Trophoblast cell (in vitro differentiated cells and primary cell): ENCODE measurements around the gene TSPEAR.

Experiments
- DNase-seq, 2 donors: peaks; one replicate each; pipeline ENCODE4 v3.0.0-alpha.2; 2016
- H2AFZ ChIP-seq: 2 replicates; pipeline ENCODE4 v1.6.1; 2013; ENCODE audit warnings: low read length, moderate library complexity, mild to moderate bottlenecking; ENCODE audit not compliant: insufficient read depth, poor library complexity
- H2AK5ac ChIP-seq: 2 replicates; pipeline ENCODE4 v1.6.1; 2013; ENCODE audit warnings: mild to moderate bottlenecking, low read length
- H2BK120ac ChIP-seq: 2 replicates; pipeline ENCODE4 v1.6.1; 2013; ENCODE audit warnings: low read length, mild to moderate bottlenecking, moderate library complexity; ENCODE audit not compliant: insufficient read depth, poor library complexity
- H2BK12ac ChIP-seq: 2 replicates; pipeline ENCODE4 v1.6.1; 2013; ENCODE audit warnings: mild to moderate bottlenecking, low read length, moderate library complexity
- H2BK5ac ChIP-seq: 2 replicates; pipeline ENCODE4 v1.6.1; 2013; ENCODE audit warnings: low read length, low read depth, moderate library complexity, mild to moderate bottlenecking; ENCODE audit not compliant: poor library complexity
- H3K14ac ChIP-seq: 2 replicates; pipeline ENCODE4 v1.6.1; 2013; ENCODE audit warnings: mild to moderate bottlenecking, low read length
- H3K18ac ChIP-seq: 2 replicates; pipeline ENCODE4 v1.6.1; 2013; ENCODE audit warnings: mild to moderate bottlenecking, low read length
- H3K23ac ChIP-seq: 2 replicates; pipeline ENCODE4 v1.6.1; 2013; ENCODE audit warnings: low read length
- H3K27ac ChIP-seq: 2 replicates; pipeline ENCODE4 v1.5.1; 2013; ENCODE audit warnings: low read depth, mild to moderate bottlenecking, inconsistent platforms, low read length, moderate library complexity
- H3K27me3 ChIP-seq: 2 replicates; pipeline ENCODE4 v1.6.1; 2013; ENCODE audit warnings: inconsistent platforms, mild to moderate bottlenecking, low read length, moderate library complexity; ENCODE audit not compliant: insufficient read depth
- H3K36me3 ChIP-seq, 2 experiments: 1 replicate in 1 of 2; 2 replicates in 1 of 2; pipeline ENCODE4 v1.6.1; 2013; ENCODE audit warnings: low read length in 2 of 2, mild to moderate bottlenecking in 2 of 2, moderate library complexity in 1 of 2; ENCODE audit not compliant: insufficient read depth in 2 of 2, control insufficient read depth in 1 of 2
- H3K4ac ChIP-seq: 2 replicates; pipeline ENCODE4 v1.6.1; 2013; ENCODE audit warnings: low read depth, mild to moderate bottlenecking, low read length, moderate library complexity
- H3K4me1 ChIP-seq, 2 experiments: 1 replicate in 1 of 2; 2 replicates in 1 of 2; pipeline ENCODE4 v1.6.1; 2013; ENCODE audit warnings: low read length in 2 of 2, mild to moderate bottlenecking in 2 of 2, moderate library complexity in 1 of 2; ENCODE audit not compliant: insufficient read depth in 2 of 2, control insufficient read depth in 1 of 2
- H3K4me2 ChIP-seq: 2 replicates; pipeline ENCODE4 v1.6.1; 2013; ENCODE audit warnings: inconsistent platforms, mild to moderate bottlenecking, low read length, moderate library complexity
- H3K4me3 ChIP-seq: 2 replicates; pipeline ENCODE4 v1.5.1; 2013; ENCODE audit warnings: mild to moderate bottlenecking, low read depth, low read length, inconsistent platforms
- H3K79me1 ChIP-seq: one replicate; pipeline ENCODE4 v1.6.1; 2013; ENCODE audit warnings: low read length
- H3K79me2 ChIP-seq: 2 replicates; pipeline ENCODE4 v1.6.1; 2013; ENCODE audit warnings: low read length, mild to moderate bottlenecking; ENCODE audit not compliant: control insufficient read depth, insufficient read depth, poor library complexity
- H3K9ac ChIP-seq: 2 replicates; pipeline ENCODE4 v1.6.1; 2013; ENCODE audit warnings: mild to moderate bottlenecking, low read length
- H3K9me3 ChIP-seq: 2 replicates; pipeline ENCODE4 v1.6.1; 2013; ENCODE audit warnings: low read depth, mild to moderate bottlenecking, control low read depth, inconsistent platforms, low read length; ENCODE audit not compliant: insufficient read depth
- H4K12ac ChIP-seq: 2 replicates; pipeline ENCODE4 v1.6.1; 2013; ENCODE audit warnings: low read depth, mild to moderate bottlenecking, low read length, moderate library complexity
- H4K8ac ChIP-seq: 2 replicates; pipeline ENCODE4 v1.6.1; 2013; ENCODE audit warnings: low read depth, mild to moderate bottlenecking, low read length, moderate library complexity
- H4K91ac ChIP-seq: one replicate; pipeline ENCODE4 v1.6.1; 2013; ENCODE audit warnings: low read depth, mild to moderate bottlenecking, low read length, moderate library complexity
- WGBS: extraction: QIAGEN DNeasy Blood & Tissue Kit; methylation state at CpG from one replicate; pipeline ENCODE4 v1.1.7; 2013; ENCODE audit warnings: missing lambda C conversion rate; ENCODE audit not compliant: insufficient read length, insufficient coverage; ENCODE audit errors: extremely low coverage; 5-methylcytosine and 5-hydroxymethylcytosine counted together

Gene TSPEAR

DNA sequence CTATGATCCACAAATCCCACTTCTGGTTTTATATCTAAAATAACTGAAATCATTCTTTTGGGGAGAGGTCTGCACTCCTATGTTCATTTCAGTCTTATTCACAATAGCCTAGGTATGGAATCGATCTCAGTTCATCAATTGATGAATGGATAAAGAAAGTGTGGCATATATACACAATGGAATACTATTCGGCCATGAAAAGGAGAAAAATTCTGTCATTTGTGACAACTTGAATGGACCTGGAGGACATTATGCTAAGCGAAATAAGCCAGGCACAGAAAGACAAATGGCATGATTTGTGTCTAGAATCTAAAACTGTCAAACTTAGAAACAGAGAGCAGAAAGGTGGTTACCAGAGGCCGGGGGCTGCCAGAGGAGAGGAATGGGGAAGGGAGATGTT is 104.9 kb downstream of the TSPEAR start:
- Histone ChIP-seq H3K4me1 (no peaks in the 10 kb centered on the region), H3K27ac (no peak overlapping the region), H3K79me2 (no peaks in the 10 kb centered on the region), H3K4ac (no peak overlapping the region), H3K79me1 (no peaks in the 10 kb centered on the region), H2AK5ac (no peak overlapping the region), H3K14ac (no peak overlapping the region), H3K4me2 (no peak overlapping the region), H3K4me3 (no peak overlapping the region), H2BK5ac (no peak overlapping the region), H2BK120ac (no peak overlapping the region), H3K23ac (no peak overlapping the region), H4K12ac (no peak overlapping the region), H3K27me3 (no peaks in the 10 kb centered on the region), H2AFZ (no peak overlapping the region), H2BK12ac (no peak overlapping the region), H3K9ac (no peak overlapping the region), H3K18ac (no peak overlapping the region), H3K9me3 (peaks cover 9% of the 10 kb centered on the region), H3K36me3 (no peaks in the 10 kb centered on the region), H4K91ac (no peak overlapping the region), H4K8ac (no peak overlapping the region)
- DNase-seq = no peak
- WGBS = no CpG with 5 or more reads among the region's 4 CpGs

GRCh38 chr21:44603911-44604310 is 107.5 kb downstream of the TSPEAR start:
- Histone ChIP-seq H2AK5ac (no peak overlapping the region), H3K4me3 (no peak overlapping the region), H3K4me1 (no peaks in the 10 kb centered on the region), H4K8ac (no peak overlapping the region), H2BK120ac (no peak overlapping the region), H3K79me1 (no peaks in the 10 kb centered on the region), H3K18ac (no peak overlapping the region), H2AFZ (no peak overlapping the region), H3K9ac (no peak overlapping the region), H3K4me2 (no peak overlapping the region), H3K79me2 (no peaks in the 10 kb centered on the region), H3K27ac (no peak overlapping the region), H3K36me3 (no peaks in the 10 kb centered on the region), H4K91ac (no peak overlapping the region), H3K23ac (no peak overlapping the region), H3K14ac (no peak overlapping the region), H3K27me3 (no peaks in the 10 kb centered on the region), H3K4ac (no peak overlapping the region), H2BK5ac (no peak overlapping the region), H4K12ac (no peak overlapping the region), H3K9me3 (peaks cover 7% of the 10 kb centered on the region), H2BK12ac (no peak overlapping the region)
- DNase-seq = no peak
- no CpG with 5 or more reads among the region's 8 CpGs for WGBS

DNA sequence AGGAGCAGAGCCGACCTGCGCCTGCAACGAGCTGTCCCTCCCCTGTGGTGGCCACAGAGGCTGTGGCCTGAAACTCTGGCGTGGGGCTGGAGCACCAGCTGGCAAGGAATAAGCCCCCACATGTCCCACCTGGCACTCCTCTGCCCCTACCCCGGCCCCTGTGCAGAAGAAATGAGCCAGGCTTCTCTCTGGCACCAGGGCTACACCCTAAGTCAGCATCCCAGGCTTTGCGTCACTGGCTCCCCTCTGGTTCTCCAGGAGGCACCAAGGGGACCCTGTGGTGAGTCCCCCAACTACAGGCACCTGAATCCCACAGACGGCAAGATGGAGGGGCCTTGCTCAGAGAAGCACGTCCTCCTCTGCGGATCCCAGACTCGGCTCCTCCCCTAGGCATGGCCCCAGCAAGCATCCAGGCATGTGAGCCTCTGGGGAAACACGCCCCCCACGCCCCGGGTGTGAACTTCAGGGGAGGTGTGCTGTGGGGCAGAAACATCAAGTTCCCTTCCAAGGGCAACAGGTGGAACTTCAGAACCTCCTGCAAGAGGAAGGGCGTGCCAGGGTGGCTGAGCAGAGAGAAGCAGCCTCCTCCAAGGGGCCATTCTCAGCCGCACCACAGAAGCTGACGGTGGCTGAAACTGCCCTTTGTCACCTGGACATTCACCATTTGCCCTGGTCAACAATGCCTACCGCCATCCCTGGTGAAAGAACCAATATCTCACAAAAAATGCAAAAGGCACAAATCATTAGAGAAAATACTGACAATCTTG is 108.1 kb downstream of the TSPEAR start:
- Histone ChIP-seq H3K18ac (no peak overlapping the region), H2AK5ac (no peak overlapping the region), H2AFZ (no peak overlapping the region), H2BK12ac (no peak overlapping the region), H3K27ac (no peak overlapping the region), H3K27me3 (no peaks in the 10 kb centered on the region), H3K9ac (no peak overlapping the region), H4K12ac (no peak overlapping the region), H3K14ac (no peak overlapping the region), H3K23ac (no peak overlapping the region), H2BK5ac (no peak overlapping the region), H3K79me1 (no peaks in the 10 kb centered on the region), H3K4me2 (no peak overlapping the region), H3K79me2 (no peaks in the 10 kb centered on the region), H2BK120ac (no peak overlapping the region), H3K4me1 (no peaks in the 10 kb centered on the region), H3K4ac (no peak overlapping the region), H3K36me3 (no peaks in the 10 kb centered on the region), H3K4me3 (no peak overlapping the region), H3K9me3 (peaks cover 7% of the 10 kb centered on the region), H4K91ac (no peak overlapping the region), H4K8ac (no peak overlapping the region)
- DNase-seq = no peak
- WGBS = no CpG with 5 or more reads among the region's 17 CpGs

GRCh38 chr21:44602463-44602850 is 108.9 kb downstream of the TSPEAR start:
- WGBS = no CpG with 5 or more reads among the region's 21 CpGs
- H3K9ac ChIP-seq = no peak overlapping the region

More at GRCh38 chr21:44602463-44602850, 108.9 kb downstream of the TSPEAR start:
- no peak overlapping the region for H4K8ac ChIP-seq
- H2BK12ac ChIP-seq = no peak overlapping the region
- H3K79me1 ChIP-seq = no peaks in the 10 kb centered on the region
- H3K4me3 ChIP-seq = no peak overlapping the region
- H3K9me3 ChIP-seq = peaks cover 7% of the 10 kb centered on the region
- no peaks in the 10 kb centered on the region for H3K36me3 ChIP-seq
- H2BK5ac ChIP-seq = no peak overlapping the region
- H2AFZ ChIP-seq = no peak overlapping the region
- H4K91ac ChIP-seq = no peak overlapping the region
- no peaks in the 10 kb centered on the region for H3K79me2 ChIP-seq
- H4K12ac ChIP-seq = no peak overlapping the region
- no peak overlapping the region for H3K23ac ChIP-seq
- H2BK120ac ChIP-seq = no peak overlapping the region
- H3K14ac ChIP-seq = no peak overlapping the region
- DNase-seq = no peak
- no peak overlapping the region for H3K18ac ChIP-seq
- no peak overlapping the region for H3K27ac ChIP-seq
- no peaks in the 10 kb centered on the region for H3K27me3 ChIP-seq
- no peaks in the 10 kb centered on the region for H3K4me1 ChIP-seq
- H2AK5ac ChIP-seq = no peak overlapping the region
- H3K4ac ChIP-seq = no peak overlapping the region
- no peak overlapping the region for H3K4me2 ChIP-seq
